Neural cell (in vitro differentiated cells): ENCODE results near the gene CCNG2.

Source experiments
- CTCF ChIP-seq: fragments of 450-650 bp; IDR thresholded peaks from 2 replicates; pipeline ENCODE4 v1.5.1; 2014; ENCODE audit warnings: antibody characterized with exemption, mild to moderate bottlenecking, moderate library complexity; ENCODE audit not compliant: poor library complexity, severe bottlenecking
- EP300 ChIP-seq: fragments of 450-650 bp; conservative IDR thresholded peaks from 2 replicates; pipeline ENCODE4 v1.6.1; 2014; ENCODE audit warnings: antibody characterized with exemption, mild to moderate bottlenecking, moderate library complexity; ENCODE audit not compliant: poor library complexity, severe bottlenecking
- EZH2 ChIP-seq: fragments of 200-600, 300-800 bp; shearing (Covaris generic), sonication (generic); IDR thresholded peaks from 2 replicates; pipeline ENCODE4 v1.6.1; 2014; ENCODE audit warnings: antibody characterized with exemption, low read length, borderline replicate concordance, mild to moderate bottlenecking; ENCODE audit not compliant: insufficient read depth, poor library complexity, severe bottlenecking
- MXI1 ChIP-seq: fragments of 450-650 bp; conservative IDR thresholded peaks from 2 replicates; pipeline ENCODE4 v1.6.1; 2014; ENCODE audit warnings: antibody characterized with exemption, mild to moderate bottlenecking; ENCODE audit not compliant: poor library complexity, severe bottlenecking
- POLR2AphosphoS5 ChIP-seq: IDR thresholded peaks from 2 replicates; pipeline ENCODE4 v1.6.1; 2012
- RAD21 ChIP-seq: fragments of 450-650 bp; conservative IDR thresholded peaks from 2 replicates; pipeline ENCODE4 v1.6.1; 2014; ENCODE audit warnings: antibody characterized with exemption, mild to moderate bottlenecking, moderate library complexity
- SMC3 ChIP-seq: fragments of 450-650 bp; conservative IDR thresholded peaks from 2 replicates; pipeline ENCODE4 v1.6.1; 2014; ENCODE audit warnings: antibody characterized with exemption, mild to moderate bottlenecking, moderate library complexity; ENCODE audit not compliant: poor library complexity
- TAF1 ChIP-seq: IDR thresholded peaks from 2 replicates; pipeline ENCODE4 v1.6.1; 2012; ENCODE audit warnings: low read depth
- TF ChIP-seq, protein P1 (sequence below): IDR thresholded peaks from 2 replicates; pipeline ENCODE4 v1.6.1; 2012; ENCODE audit warnings: borderline replicate concordance

GRCh38 chr4:77179519-77179918 is 22.5 kb downstream of the CCNG2 start:
- TF ChIP-seq EP300 (no peak), CTCF (no peak), TAF1 (no peak), POLR2AphosphoS5 (no peak), SMC3 (no peak), EZH2 (no peak), RAD21 (no peak), MXI1 (no peak)
- TF ChIP-seq, protein P1, sequence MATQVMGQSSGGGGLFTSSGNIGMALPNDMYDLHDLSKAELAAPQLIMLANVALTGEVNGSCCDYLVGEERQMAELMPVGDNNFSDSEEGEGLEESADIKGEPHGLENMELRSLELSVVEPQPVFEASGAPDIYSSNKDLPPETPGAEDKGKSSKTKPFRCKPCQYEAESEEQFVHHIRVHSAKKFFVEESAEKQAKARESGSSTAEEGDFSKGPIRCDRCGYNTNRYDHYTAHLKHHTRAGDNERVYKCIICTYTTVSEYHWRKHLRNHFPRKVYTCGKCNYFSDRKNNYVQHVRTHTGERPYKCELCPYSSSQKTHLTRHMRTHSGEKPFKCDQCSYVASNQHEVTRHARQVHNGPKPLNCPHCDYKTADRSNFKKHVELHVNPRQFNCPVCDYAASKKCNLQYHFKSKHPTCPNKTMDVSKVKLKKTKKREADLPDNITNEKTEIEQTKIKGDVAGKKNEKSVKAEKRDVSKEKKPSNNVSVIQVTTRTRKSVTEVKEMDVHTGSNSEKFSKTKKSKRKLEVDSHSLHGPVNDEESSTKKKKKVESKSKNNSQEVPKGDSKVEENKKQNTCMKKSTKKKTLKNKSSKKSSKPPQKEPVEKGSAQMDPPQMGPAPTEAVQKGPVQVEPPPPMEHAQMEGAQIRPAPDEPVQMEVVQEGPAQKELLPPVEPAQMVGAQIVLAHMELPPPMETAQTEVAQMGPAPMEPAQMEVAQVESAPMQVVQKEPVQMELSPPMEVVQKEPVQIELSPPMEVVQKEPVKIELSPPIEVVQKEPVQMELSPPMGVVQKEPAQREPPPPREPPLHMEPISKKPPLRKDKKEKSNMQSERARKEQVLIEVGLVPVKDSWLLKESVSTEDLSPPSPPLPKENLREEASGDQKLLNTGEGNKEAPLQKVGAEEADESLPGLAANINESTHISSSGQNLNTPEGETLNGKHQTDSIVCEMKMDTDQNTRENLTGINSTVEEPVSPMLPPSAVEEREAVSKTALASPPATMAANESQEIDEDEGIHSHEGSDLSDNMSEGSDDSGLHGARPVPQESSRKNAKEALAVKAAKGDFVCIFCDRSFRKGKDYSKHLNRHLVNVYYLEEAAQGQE, result no peak
